Measurements from ENCODE around the gene MGST3.
A peak's percentile ranks its signal among the peaks of the same experiment; 100 is the strongest.
"Not testable (repeated sequence)": the region's sequence is repeated elsewhere in the genome, so short reads cannot be mapped to it uniquely, and the experiment has no call there.

MGST3 gene

GRCh38 chr1:165630629-165631341 lies at the start of gene MGST3:
TSS of gene MGST3 (plus strand) at chr1:165631234. CDS start at chr1:165649848, 18,614 bp downstream.
- DNase-seq: peak; percentile 96

- no peak for DNase-seq
Observed at GRCh38 chr1:165581926-165582325, 49.1 kb upstream of the MGST3 start.

- no peak for DNase-seq
Observed at GRCh38 chr1:165586398-165586797, 44.6 kb upstream of the MGST3 start.

- DNase-seq: not testable (repeated sequence)
Observed at GRCh38 chr1:165591391-165591790, 39.6 kb upstream of the MGST3 start.

DNA sequence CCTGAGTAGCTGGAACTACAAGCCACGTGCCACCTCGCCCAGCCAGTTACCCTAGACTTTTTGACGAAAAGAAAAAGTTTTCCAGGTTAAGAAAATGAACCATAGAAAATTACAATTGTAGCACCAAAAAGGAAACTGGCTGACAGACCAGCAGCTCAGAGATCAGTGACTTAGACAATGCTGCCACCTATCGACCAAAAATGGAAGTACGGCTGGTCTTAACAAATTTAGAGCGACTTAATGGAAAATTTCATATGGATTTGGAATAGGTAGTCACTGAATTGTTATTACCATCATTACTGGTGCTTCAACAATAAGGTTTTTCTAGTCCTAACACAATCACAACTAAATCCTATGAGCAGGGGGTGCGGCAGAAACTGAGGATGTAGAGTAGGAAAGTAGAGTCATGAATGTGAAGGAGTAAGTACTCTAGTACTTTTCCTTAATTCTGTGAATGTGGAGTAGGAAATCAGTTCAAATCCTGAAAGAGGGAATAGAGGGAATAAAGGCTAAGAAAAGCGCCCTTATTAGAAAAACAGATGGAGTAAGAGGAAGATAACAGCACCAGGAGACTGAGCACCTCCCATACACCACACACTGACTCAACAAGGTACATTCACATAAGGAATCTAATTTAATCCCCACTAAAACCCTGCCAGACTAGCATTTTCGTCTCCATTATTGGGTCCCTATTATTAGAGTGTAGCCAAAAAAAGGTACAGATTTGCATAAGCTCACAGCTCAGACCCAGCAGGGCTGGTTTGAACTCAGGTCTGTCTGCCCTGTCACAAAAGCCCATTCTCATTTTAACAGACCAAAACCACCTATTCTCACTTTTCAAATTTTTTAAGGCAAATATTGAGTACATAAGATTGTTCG lies 37.9 kb upstream of the MGST3 start:
- peak; percentile 64 for DNase-seq

GRCh38 chr1:165595246-165595938 lies 35.6 kb upstream of the MGST3 start:
- no peak for DNase-seq

GRCh38 chr1:165597883-165598675 lies 33.0 kb upstream of the MGST3 start:
- peak; percentile 97 for DNase-seq

- peak; percentile 34 for DNase-seq
Observed at GRCh38 chr1:165598676-165599059, 32.4 kb upstream of the MGST3 start.

DNA sequence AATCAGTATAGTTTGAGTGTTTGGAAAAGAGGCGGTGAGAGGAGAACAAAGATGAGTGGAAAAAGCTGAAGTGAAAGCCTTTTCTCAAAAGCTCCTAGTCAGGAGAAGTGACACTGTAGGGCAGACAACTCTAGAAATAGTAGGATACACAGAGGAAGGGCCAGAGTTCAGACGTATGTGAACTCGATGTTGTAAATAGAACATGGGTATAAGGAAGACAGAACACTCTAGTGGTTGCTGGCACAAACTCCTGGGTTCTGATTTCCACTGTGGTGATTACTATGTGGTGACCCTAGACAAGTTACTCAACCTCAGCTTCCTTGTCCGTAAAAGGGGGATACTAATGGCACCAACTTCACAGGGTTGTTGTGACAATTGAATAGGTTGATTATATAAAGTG lies 30.2 kb upstream of the MGST3 start:
- no peak for DNase-seq

DNA sequence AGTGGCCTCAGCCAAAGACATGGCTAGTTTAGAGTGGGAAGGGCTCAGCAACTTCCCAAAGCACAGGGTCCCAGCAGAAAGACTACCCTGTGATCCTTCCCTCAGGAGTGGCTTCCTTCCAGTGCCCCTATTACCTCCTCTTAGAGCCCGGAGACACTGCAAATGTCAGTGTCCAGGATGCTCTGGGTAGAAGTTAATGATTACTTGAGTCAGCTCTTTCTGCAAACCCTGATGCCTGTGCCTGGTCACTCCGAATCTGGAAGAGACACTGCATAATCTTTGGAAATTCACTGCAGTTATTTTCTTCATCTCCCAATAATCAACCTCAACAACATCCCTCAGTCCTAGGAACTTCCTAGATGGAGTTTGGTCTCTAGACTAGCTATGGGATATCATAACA lies 27.2 kb upstream of the MGST3 start:
- no peak for DNase-seq

GRCh38 chr1:165605246-165605645 lies 25.8 kb upstream of the MGST3 start:
- DNase-seq: no peak

- DNase-seq: not testable (repeated sequence)
Observed at GRCh38 chr1:165606676-165607075, 24.4 kb upstream of the MGST3 start.

- no peak for DNase-seq
Observed at GRCh38 chr1:165610866-165611265, 20.2 kb upstream of the MGST3 start.

- no peak for DNase-seq
Observed at GRCh38 chr1:165612062-165612461, 19.0 kb upstream of the MGST3 start.

DNA sequence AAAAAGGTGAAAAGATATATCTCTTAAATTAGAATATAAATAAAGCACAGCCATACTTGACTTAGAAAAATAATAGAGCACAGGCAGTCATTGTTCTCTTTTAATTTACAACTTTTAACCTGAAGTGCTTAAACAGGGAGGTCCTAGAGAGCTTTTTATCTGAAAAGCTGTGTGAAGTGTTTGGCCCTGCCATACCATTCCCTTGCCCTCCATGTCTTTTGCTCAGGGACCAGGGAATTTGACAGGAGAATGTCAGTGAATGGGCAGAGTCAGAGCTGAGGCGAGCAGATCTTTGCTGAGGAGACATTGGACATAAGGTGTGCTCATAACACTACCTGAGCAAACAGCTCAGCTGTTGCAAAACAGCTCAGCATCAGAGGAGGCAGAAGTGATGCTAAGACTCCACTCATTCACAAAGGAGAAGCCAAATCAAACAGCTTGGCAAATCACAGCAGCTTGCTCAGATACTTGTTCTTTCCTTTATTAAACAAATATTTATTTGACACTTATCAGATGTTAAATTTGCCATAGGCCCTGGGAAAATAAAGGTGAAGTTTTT lies 14.9 kb upstream of the MGST3 start:
- DNase-seq: no peak

DNA sequence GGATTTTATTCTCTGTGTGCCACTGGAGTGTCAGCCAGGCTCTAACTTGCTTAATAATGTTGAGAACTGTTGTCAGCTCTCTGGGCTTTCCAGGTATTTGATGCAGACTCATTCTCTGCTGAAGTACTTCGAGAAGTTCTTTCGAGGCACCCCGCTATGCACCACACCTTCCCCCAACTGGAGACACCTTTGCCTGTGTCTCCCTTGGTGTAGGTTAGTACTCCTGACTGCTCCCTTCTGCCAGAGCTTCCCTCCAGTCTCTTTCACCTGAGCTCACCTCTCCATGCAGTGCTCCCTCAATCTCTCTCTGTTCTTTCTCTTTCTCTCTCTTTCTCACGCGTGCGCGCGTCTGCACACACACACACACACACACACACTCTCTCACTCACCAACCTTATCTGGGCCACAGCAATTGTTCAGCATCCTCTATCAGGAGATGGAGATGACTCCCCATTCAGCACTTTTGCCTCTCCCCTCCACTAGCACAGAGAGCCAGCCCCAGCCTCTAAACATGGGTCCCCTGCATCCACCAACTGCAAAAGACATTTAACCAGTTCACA lies 14.0 kb upstream of the MGST3 start:
- DNase-seq: no peak

GRCh38 chr1:165619647-165620151 lies 11.3 kb upstream of the MGST3 start:
- DNase-seq: no peak

DNA sequence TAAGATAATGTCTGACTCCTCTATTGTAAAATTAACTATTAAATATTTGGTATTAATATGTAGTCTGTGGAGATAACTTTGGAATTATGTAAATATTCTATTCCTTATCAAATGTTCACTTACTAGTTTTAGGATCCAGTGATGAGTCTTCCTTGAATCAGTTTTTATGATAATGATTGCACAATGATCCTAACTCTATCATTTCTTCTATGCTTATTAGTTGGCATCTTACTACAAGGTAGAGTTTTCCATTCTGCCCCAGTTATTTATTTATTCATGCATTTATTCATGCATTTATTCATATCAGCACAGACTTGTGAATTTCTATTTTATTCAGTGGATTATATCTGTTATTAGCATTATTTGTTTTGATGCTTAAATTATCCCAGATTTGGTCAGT lies 7.4 kb upstream of the MGST3 start:
- no peak for DNase-seq

- no peak for DNase-seq
Observed at GRCh38 chr1:165624441-165624840, 6.6 kb upstream of the MGST3 start.

DNA sequence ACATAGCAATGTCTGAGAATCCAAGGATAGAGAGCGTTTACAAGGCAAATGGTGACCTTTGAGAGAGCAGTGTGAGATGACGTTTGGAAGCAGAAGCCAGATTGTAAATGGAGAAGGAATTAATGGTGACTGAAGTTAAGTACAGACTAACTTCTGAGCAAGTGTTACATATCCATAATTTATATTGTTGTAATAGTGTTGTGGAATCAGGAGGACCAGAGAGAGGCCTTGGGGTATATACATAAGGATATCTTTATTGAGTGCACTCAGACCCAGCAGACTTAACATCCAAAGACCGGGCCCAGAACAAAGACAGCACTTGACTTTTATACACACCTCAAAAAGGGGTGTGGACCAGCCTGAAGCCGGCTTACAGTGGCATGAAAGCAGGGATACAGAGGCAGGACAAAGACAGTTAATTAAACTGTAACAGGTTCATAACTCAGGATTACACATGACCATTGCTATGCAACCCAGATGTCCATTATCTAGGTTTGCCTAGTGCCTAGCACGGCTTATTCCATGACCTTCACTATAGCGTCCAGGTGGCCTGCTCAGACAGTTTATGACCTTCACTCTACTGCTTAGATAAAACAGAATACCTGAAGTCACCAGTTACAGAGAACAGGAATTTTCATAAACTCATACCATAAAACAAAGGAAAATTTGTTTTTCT lies 2.7 kb upstream of the MGST3 start:
- DNase-seq: no peak

GRCh38 chr1:165629151-165629550 lies 1.9 kb upstream of the MGST3 start:
- DNase-seq: no peak
